Fibroblast of skin of right biceps (primary cell): ENCODE measurements around the gene UVSSA.

Source experiments
- DNase-seq: peaks from one replicate; pipeline ENCODE4 v3.0.0-alpha.2; 2013

UVSSA gene

GRCh38 chr4:1317177-1318045 is 29.6 kb upstream of the UVSSA start:
- no peak for DNase-seq

DNA sequence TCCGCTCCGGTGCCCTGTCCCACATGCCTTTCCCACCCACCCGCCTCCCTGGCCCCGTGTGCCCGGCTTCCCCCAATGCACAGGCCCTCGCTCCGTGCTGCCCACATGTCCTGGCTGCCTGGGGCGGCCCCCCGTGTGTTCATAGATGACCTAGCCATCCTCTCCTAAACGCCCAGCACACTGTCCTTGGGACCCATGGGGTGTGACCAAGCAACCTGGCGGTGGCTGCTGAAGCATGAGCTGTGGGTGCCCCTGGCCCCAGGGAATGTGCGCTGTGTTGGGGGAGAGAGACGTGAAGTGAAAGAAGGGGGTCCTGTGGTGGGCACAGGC is 29.0 kb upstream of the UVSSA start:
- DNase-seq = no peak

- no peak for DNase-seq
Observed at GRCh38 chr4:1318488-1319213, 28.4 kb upstream of the UVSSA start.

DNA sequence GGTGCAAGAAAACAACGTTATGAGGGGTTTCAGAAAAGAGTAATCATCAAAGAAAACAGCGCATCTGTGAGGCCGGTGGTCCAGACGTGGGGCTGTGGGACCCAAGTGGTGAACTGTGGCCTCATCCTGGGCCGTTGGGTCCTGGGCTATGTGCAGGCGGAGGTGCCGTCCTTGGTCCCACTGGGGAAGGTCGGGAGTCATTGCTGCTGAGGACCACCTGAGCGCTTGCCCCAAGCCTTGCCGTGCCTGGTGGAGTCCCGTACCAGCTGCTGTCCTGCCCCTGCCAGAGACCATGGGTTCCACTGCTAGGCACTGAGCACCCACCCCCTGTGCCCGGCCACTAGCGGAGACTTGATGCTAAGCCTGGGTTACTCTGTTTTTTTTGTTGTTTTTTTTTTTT is 25.5 kb upstream of the UVSSA start:
- no peak for DNase-seq

- no peak for DNase-seq
Observed at GRCh38 chr4:1321946-1322650, 24.9 kb upstream of the UVSSA start.

GRCh38 chr4:1323280-1323634 is 23.8 kb upstream of the UVSSA start:
- DNase-seq = no peak

GRCh38 chr4:1323635-1324442 is 23.2 kb upstream of the UVSSA start:
- DNase-seq = peak; percentile 88

GRCh38 chr4:1324443-1325175 is 22.4 kb upstream of the UVSSA start:
- DNase-seq = peak; percentile 53

- DNase-seq = no peak
Observed at GRCh38 chr4:1325176-1325480, 21.9 kb upstream of the UVSSA start.

- no peak for DNase-seq
Observed at GRCh38 chr4:1325681-1326635, 21.1 kb upstream of the UVSSA start.

DNA sequence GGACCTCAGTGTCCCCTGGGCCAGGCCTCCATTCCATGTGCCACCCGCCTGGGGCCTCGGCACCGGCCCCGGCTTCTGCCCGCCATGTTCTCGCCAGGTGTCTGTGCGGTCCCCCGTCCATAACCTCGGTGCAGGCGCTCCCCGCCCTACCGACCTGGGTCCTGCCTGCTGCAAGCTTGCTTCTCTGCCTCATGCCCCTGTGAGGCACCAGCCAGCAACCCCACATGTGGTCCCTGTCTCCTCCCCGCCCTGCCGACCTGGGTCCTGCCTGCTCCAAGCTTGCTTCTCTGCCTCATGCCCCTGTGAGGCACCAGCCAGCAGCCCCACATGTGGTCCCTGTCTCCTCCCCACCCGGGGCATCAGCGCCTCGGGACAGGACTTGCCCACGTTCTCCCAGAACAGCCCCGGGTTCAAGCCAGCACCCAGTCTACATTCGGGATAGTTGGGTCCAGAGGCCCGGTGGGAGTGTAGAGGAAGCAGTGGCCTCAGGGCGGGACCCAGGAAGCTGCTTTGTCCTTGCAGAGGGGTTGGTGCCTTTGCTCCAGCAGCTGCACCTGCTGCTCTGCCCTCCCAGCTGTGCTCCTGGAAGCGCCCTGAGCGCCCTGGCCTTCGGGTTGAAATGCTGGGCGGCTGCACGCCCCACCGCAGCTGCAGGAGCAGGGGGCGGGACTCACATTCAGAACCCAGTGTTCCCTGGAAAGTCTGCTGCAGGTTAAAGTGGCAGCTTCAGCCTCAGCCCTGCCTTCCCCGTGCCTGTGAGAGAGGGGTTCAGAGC is 20.1 kb upstream of the UVSSA start:
- DNase-seq = no peak

- DNase-seq = no peak
Observed at GRCh38 chr4:1327526-1328266, 19.3 kb upstream of the UVSSA start.

- no peak for DNase-seq
Observed at GRCh38 chr4:1328267-1329155, 18.5 kb upstream of the UVSSA start.

- DNase-seq = no peak
Observed at GRCh38 chr4:1329408-1330371, 17.3 kb upstream of the UVSSA start.

GRCh38 chr4:1330761-1331590 is 16.0 kb upstream of the UVSSA start:
- DNase-seq = no peak

DNA sequence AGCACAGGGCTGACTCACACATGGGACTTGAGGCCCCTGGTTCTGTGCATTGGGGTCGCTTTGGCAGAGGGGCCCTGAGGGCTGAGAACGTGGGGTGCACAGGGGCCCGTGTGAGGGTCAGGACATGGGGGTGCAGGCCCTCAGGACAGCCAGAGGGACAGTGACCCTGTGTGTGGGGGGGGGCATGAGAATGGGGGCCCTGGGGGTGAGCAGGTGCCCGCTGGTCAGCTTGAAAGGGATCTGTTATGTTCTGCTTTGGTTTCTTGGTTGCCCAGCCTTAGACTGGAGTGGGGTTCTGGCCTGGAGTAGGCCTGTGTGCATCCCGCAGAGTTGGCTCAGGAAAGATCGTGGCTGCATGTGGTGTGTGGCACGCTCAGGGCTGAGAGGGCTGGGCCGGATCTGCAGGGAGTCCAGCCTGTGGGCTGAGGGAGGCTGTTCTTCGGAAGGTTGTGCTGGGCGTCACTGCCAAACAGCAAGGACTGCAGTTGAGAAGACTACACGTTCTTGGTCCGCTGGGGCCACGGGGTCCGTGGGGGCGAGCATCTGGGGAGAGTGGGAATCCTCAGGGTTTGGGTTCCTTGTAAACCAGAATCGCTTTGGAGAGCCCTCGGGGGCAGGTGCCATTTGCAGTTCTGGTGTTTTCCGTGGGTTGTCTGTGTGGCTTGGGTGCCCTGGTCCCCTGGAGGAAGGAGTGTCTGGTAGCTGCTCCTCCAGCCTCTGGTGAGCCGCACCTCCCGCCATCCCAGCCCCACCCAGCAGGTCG is 15.2 kb upstream of the UVSSA start:
- DNase-seq = no peak
